Stimulated activated CD4-positive, alpha-beta T cell treated with anti-CD3 and anti-CD28 coated beads, Interleukin-12 subunit alpha, Interleukin-12 subunit beta, amount 100 ng/mL, for 48 hours (primary cell): Measurements from ENCODE around the gene MRNIP.

Experiments used
- DNase-seq, 3 donors: peaks; one replicate each; pipeline ENCODE4 v3.0.0-alpha.2; 2020; ENCODE audit warnings: low read depth in 2 of 3, low spot score in 1 of 3

MRNIP gene

GRCh38 chr5:179858586-179859427, at the start of gene MRNIP:
MRNIP (minus strand) TSS chr5:179858817; CDS start chr5:179858796, 21 bp downstream.
- DNase-seq: peak; percentile 81 to 91 (median 81)

- DNase-seq: peak; percentile 19 to 63 (median 32)
Observed at GRCh38 chr5:179907556-179908324, 49.1 kb upstream of the MRNIP start, which contains the start of gene TBC1D9B. TBC1D9B (minus strand) TSS chr5:179907897; CDS start chr5:179907821, 76 bp downstream.

- peak in 2 of 3 donors; percentile 10 to 20 for DNase-seq
Observed at GRCh38 chr5:179906795-179907555, 48.4 kb upstream of the MRNIP start.

- DNase-seq: no peak
Observed at GRCh38 chr5:179906294-179906794, 47.7 kb upstream of the MRNIP start.

GRCh38 chr5:179905161-179905560, 46.5 kb upstream of the MRNIP start:
- no peak for DNase-seq

GRCh38 chr5:179904463-179905160, 46.0 kb upstream of the MRNIP start:
- no peak for DNase-seq

- DNase-seq: no peak
Observed at GRCh38 chr5:179902763-179903158, 44.1 kb upstream of the MRNIP start.

- DNase-seq: no peak
Observed at GRCh38 chr5:179901915-179902762, 43.5 kb upstream of the MRNIP start.

GRCh38 chr5:179901462-179901861, 42.8 kb upstream of the MRNIP start:
- DNase-seq: no peak

GRCh38 chr5:179900711-179901110, 42.1 kb upstream of the MRNIP start:
- no peak for DNase-seq

- DNase-seq: no peak
Observed at GRCh38 chr5:179900206-179900605, 41.6 kb upstream of the MRNIP start.

GRCh38 chr5:179895861-179896260, 37.2 kb upstream of the MRNIP start:
- DNase-seq: no peak

GRCh38 chr5:179893958-179894895, 35.6 kb upstream of the MRNIP start:
- no peak for DNase-seq

- DNase-seq: no peak
Observed at GRCh38 chr5:179893076-179893957, 34.7 kb upstream of the MRNIP start.

- DNase-seq: no peak
Observed at GRCh38 chr5:179892255-179892654, 33.6 kb upstream of the MRNIP start.

GRCh38 chr5:179890751-179891682, 32.4 kb upstream of the MRNIP start:
- DNase-seq: no peak
